GM18870 (cell line): Measurements from ENCODE around the gene RCN2.
"Not testable (repeated sequence)": the region's sequence is repeated elsewhere in the genome, so short reads cannot be mapped to it uniquely, and the experiment has no call there.

Experiments used
- ATAC-seq: cut with Tn5 transposase; IDR thresholded peaks from one replicate; pipeline ENCODE4 v1.9.1; 2021; ENCODE audit warnings: moderate library complexity; ENCODE audit not compliant: unreplicated experiment

RCN2 gene, protein sequence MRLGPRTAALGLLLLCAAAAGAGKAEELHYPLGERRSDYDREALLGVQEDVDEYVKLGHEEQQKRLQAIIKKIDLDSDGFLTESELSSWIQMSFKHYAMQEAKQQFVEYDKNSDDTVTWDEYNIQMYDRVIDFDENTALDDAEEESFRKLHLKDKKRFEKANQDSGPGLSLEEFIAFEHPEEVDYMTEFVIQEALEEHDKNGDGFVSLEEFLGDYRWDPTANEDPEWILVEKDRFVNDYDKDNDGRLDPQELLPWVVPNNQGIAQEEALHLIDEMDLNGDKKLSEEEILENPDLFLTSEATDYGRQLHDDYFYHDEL

DNA sequence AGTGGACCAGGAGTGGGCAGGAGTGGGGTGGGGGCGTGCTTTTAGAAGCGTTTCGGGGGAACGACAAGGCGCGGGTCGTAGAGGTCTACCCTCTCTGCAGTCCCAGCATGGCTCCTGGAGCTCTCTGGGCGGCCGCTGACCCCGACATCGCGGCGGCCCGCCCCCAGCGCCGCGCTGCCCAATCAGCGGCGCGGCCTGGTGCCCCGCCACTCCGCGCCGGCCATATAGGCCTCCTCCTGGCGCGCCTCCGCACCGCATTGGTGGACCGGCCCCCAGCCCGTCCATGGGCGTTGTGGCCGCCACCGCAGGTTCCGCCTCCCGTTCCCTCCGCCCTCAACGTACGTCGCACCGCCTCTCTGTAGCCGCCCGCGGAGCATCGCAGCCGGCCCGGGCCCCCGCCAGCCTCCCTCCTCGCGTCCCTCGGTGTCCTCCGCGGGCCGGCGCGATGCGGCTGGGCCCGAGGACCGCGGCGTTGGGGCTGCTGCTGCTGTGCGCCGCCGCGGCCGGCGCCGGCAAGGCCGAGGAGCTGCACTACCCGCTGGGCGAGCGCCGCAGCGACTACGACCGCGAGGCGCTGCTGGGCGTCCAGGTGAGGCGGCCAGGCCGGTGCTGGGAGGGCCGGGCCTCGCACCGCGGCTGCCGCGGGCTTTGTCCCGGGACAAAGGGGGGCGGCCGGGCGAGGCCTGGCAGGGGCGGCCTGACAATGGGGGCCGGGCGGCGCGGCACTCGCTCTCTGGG, at the start of gene RCN2:
Gene RCN2, plus strand, starts transcription at position 353 of the 738 bp plus-strand sequence. Its CDS starts 93 bp downstream, at position 446.
- ATAC-seq = peak; percentile 83

DNA sequence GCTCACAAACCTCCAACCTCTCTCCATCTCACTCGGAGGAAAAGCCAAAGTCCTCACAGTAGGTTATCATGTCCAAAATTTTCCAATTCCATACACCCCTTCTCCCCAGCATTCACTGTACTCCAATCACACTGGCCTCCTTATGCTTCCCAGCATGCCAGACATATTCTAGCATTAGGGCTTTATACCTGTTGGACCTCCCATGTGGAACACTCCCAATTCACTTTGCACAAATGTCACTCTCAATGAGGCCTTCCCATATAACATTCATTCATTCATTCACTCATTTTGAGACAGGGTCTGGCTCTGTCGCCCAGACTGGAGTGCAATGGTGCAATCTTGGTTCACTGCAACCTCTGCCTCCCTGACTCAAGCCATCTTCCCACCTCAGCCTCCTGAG, 46.3 kb upstream of the RCN2 start:
- no peak for ATAC-seq

DNA sequence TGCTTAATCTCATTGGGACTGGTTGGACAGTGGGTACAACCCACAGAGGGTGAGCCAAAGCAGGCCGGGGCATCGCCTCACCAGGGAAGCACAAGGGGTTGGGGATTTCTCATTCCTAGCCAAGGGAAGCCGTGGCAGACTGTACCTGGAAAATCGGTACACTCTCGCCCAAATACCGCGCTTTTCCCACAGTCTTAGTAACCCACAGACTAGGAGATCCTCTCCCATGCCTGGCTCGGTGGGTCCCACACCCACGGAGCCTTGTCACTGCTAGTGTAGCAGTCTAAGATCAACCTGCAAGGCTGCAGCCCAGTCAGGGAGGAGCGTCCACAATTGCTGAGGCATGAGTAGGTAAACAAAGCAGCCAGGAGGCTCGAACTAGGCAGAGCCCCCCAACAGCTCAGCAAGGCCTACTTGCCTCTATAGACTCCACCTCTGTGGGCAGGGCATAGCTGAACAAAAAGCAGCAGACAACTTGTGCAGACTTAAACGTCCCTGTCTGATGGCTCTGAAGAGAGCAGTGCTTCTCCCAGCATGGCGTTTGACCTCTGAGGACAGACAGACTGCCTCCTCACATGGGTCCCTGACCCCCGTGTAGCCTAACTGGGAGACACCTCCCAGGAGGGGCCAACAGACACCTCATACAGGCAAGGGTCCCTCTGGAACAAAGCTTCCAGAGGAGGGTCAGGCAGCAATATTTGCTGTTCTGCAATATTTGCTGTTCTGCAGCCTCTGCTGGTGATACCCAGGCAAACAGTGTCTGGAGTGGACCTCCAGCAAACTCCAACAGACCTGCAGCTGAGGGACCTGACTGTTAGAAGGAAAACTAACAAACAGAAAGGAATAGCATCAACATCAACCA, 44.0 kb upstream of the RCN2 start:
- ATAC-seq = not testable (repeated sequence)

DNA sequence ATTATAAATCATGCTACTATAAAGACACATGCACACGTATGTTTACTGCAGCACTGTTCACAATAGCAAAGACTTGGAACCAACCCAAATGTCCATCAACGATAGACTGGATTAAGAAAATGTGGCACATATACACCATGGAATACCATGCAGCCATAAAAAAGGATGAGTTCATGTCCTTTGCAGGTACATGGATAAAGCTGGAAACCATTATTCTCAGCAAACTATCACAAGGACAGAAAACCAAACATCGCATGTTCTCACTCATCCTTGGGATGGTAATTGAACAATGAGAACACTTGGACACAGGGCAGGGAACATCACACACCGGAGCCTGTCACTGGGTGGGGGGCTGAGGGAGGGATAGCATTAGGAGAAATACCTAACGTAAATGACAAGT, 38.7 kb upstream of the RCN2 start:
- ATAC-seq = not testable (repeated sequence)

DNA sequence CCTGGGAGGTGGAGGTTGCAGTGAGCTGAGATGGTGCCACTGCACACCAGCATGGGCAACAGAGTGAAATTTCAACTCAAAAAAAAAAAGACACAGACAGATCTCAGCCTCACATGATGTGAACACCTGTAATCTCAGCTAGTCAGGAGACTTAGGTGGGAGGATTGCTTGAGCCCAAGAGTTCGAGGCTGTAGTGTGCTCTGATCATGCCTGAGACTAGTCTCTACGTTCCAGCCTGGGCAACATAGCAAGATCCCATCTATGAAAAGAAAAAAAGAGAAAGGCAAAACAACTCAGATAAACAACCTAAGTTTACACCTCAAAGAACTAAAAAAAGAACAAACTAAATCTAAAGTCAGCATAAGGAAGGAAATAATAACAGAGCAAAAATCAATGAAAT, 37.4 kb upstream of the RCN2 start:
- ATAC-seq = no peak

DNA sequence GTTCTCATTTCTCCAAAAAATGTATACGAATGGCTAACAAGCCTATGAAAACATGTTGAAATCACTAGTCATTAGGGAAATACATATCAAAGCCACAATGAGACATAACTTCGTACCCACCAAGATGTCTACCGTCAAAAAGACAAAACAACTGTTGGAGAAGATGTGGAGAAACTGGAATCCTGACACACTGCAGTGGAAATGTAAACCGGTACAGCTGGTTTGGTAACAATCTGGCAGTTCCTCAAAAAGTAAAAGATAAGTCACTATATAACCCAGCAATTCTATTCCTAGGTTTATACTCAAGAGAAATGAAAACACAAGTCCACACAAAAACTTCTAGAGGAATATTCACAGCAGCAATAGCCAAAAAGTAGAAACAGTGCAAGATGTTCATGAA, 33.4 kb upstream of the RCN2 start:
- ATAC-seq = no peak

DNA sequence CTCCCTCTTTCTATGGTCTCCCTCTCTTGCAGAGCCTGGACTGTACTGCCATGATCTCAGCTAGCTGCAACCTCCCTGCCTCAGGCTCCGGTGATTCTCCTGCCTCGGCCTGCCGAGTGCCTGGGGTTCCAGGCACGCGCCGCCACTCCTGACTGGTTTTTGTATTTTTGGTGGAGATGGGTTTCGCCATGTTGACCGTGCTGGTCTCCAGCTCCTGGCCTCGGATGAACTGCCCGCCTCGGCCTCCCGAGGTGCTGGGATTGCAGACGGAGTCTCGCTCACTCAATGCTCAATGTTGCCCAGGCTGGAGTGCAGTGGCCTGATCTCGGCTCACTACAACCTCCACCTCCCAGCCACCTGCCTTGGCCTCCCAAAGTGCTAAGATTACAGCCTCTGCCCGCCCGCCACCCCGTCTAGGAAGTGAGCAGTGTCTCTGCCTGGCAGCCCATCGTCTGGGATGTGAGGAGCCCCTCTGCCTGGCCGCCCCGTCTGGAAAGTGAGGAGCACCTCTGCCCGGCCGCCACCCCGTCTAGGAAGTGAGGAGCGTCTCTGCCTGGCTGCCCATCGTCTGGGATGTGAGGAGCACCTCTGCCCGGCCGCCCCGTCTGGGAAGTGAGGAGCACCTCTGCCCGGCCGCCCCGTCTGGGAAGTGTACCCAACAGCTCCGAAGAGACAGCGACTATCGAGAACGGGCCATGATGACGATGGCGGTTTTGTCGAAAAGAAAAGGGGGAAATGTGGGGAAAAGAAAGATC, 32.2 kb upstream of the RCN2 start:
- not testable (repeated sequence) for ATAC-seq

DNA sequence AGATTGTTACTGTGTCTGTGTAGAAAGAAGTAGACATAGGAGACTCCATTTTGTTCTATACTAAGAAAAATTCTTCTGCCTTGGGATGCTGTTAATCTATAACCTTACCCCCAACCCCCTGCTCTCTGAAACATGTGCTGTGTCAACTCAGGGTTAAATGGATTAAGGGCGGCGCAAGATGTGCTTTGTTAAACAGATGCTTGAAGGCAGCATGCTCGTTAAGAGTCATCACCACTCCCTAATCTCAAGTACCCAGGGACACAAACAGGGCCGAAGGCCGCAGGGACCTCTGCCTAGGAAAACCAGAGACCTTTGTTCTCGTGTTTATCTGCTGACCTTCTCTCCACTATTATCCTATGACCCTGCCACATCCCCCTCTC, 31.6 kb upstream of the RCN2 start:
- ATAC-seq = not testable (repeated sequence)

DNA sequence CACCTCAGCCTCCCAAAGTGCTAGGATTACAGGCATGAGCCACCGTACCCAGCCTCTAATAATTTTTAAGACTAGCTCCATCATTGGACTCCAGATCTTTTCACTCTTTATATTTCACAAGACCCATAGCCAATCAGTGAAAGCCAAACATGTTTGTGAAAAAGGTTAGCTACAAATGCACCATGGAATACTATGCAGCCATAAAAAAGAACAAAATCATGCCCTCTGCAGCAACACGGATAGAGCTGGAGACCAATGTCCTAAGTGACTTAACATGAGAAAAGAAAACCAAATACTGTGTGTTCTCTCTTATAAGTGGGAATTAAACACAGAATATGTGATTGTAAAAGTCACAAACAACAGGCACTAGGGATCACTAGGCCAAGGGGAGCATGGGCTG, 29.6 kb upstream of the RCN2 start:
- ATAC-seq = no peak

DNA sequence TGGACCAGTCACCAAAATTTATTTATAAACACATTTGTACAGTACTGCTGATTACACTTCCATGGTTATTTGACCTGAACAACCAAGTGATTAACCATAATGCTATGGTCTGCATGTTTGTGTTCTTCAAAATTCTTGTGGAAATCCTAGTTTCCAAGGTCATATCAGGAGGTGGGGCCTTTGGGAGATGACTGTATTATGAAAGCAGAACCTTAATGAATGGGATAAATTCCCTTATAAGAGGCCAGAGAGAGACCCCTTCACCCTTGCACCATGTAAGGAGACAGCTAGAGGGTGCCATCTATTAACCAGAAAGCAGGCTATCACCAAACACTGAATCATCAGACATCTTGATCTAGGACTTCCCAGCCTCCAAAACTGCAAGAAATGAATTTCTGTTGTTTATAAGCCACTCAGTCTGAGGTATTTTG, 28.3 kb upstream of the RCN2 start:
- no peak for ATAC-seq

DNA sequence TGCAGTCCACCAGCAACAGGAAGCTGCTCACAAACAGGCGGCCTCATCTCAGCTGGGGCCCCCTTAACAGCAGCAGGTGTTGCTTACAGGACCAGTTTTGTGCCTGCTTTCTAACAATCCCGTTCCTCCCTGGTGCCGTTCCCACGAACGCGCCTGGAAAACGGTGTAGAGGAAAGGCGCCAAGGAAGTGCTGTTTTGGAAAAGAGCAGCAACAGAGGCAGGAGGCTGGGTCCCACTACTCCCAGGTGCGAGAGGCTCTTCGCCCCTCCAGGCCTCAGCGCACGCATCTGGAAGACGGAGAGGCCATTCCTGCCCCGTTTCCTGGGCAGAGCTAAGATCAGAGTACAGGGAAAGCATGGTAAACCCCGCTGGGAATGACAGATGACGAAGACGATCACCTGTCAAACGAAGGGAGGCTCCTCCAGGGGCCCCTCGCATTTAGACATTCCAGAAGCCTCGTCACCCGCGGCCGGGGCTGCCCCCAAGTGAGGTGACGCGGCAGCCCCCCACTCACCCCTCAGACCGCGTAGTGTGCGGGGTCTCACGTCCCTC, 27.0 kb upstream of the RCN2 start:
- no peak for ATAC-seq

DNA sequence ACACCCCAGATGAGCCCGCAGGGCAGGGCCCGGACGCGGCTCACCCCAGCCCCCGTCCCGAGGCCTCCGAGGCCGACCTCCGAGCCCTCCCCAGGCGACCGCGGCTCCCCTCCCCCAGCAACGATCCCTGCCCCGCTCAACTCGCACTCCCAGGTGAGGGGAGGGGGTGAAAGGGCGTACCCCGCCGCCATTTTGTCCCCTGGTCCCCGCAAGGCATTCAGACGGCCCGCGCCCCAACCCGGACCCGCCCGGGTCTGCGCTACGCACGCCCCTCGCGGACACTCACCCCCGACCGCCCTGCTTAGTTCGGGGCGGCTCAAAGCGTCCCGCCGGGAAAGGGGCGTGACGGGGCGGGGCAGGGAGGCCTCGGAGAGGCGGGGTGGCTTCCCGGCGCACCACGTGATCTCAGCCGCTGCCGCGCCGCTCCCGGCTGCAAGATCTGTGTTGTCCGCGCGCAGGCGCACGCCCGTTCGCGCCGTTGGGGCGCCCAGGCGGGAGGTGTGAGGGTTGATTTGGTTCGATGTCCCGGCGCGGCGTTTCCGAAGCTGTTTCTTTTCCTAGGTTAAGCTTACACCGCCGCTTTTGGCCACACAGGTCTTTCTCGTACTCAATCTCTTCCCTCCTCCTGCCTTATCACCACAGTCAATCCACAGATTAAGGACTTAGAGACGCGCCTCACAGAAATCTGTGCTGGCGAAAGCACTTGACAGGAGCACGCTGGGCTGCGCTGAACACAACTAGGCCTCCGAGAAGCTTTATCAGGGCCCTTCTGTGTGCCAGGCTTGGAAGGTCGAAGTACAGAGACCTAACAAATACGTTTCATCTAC, 26.3 kb upstream of the RCN2 start, which contains the start of gene SCAPER:
Gene SCAPER, minus strand, starts transcription at position 328 of the 827 bp plus-strand sequence. CDS start 21,523 bp downstream, outside the sequence.
- peak; percentile 62 for ATAC-seq

DNA sequence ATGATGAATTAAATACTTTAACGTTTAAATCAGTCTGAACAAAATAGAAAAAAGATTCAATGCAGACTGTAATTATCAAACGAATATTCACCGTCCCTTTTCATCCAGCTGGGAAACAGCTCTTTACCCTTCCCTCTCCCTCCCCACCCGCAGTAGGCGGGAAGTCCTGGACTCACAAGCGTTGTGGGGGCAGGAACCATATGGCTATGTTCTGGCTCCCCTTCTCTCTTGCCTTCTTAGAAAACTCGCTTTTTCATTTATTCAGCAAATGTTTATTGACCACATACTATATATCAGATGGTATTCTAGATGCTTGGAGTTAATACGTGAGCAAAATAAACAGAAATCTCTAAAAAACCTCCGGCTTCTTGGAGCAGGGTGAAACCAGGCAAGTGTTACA, 25.7 kb upstream of the RCN2 start:
- no peak for ATAC-seq

DNA sequence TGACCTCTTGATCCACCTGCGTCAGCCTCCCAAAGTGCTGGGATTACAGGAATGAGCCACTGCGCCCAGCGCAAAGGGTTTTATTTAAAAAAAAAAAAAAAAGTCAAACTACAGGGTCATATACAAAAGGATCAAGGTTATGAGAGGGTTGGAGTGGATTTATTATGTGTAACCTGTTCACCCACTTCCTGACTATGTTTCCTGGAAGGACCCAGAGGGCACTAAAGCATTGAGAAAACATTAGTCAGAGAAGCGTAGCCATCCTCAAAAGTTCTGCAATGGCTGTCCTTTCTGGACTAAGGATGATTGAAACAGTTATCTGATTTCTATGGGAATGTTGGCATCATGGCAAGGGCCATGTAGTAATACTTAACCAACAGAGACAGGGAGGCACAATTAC, 19.1 kb upstream of the RCN2 start:
- ATAC-seq = no peak

DNA sequence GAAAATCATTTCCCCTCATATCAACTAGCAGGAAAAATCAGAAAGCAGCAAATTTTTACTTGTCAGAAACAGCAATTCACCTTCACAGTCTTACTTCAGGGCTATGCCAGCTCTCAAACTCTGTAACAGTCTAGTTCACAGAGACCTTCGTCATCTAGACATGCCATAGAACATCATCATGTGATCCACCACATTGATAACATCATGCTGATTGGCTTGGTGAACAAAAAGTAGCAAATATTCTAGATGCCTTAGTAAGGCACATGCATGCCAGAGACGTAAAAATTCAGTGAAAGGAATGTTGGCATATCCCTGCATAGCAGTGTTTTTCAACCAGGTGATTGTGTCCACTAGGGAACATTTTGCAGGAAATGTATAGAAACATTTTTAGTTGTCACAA, 17.8 kb upstream of the RCN2 start:
- no peak for ATAC-seq

DNA sequence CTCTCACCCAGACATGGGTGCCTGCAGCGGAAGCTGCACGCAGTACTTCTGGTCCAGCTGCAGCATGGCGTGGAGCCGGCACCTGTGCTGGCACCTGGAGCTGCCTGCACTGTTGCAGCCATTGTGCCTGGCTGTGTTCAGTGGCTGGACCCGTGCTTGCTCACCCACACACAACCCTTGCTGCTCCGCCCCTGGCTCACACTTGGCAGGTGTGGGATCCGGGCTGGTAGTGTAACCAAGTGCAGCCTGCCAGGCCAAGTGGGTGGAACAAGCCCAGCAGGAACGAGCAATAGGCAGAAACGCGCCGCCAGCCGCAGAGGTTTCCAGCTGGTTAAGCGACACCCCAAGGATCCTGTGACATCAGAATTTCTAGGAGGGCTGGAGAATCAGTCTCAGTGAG, 15.2 kb upstream of the RCN2 start:
- ATAC-seq = no peak

DNA sequence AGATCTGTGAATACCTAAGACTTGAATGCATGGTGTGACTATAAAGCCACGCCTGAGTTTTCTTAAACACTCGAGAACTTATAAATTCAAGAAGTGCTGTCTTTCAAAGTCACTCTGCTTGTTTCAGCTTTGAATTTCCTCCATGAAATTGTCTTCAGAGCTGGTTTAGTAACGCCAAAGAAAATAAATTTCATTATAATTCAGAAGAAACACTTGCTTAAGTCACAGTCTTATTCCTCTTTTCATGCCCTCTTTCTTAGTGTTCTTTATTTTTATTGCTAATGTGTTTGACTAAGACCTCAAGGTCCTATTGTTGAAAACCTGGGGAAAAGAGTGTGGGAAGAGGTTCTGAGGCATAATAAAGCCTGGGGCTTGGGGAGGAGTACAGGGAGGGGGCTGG, 3.3 kb upstream of the RCN2 start:
- ATAC-seq = no peak

DNA sequence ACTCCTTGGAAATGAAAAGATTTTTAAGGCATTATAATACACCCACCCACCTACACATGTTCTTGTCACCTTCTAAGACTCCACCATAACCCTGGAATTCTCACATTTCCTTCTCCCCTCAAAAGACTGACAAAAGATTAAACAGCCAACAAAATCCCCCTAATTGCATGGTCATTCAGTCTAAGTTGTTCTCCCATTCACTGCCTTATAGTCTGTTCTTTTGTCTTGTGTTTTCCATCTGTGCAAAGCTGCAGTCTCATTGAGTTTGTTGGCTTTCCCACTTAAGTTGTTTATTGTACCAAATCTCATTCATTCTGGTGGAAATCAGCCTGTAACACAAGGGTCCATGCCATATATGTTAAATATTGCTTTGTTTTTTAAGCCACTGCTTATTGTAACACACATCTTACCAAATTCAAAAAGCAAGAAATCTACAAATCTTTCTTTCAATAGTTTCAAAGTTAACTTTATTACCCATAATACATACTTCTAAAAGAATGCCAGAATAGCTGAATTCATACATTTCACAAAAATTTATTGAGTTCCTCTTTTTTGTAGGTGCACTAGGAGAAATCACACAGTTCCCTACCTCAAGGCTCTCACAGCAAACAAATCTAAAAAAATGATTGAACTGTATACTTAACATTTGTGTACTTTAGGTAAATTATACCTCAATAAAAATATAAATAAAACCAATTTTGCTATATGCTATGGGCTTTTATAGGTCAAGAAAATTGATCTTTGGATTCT, 2.4 kb upstream of the RCN2 start:
- no peak for ATAC-seq
